HG03520 (cell line): ENCODE data around the gene MX1.
"Not testable (repeated sequence)": the region's sequence is repeated elsewhere in the genome, so short reads cannot be mapped to it uniquely, and the experiment has no call there.

Experiments used
- ATAC-seq: cut with Tn5 transposase; IDR thresholded peaks from one replicate; pipeline ENCODE4 v1.9.1; 2021; ENCODE audit warnings: mild to moderate bottlenecking, moderate library complexity; ENCODE audit not compliant: unreplicated experiment

Gene MX1

DNA sequence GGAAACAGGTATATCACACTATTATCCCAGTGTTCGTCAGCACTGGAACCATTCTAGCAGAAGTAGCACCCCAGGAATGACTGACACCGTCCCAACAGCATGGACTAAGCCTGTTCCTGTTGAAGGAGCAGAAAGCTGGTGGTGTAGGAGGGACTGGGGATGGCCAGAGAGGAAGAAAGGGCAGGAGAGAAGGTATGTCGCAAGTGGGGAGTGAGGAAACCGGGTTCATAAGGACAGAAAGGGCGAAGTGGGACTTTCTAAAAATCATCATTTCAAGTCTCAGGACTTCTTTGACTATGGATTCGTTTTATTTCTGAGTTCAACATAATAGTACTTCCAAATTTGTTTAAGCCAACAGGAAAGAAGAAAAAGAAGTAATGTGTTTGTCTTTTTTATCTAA is 19.7 kb upstream of the MX1 start:
- ATAC-seq: no peak

GRCh38 chr21:41407541-41408460 is 18.2 kb upstream of the MX1 start:
- no peak for ATAC-seq

DNA sequence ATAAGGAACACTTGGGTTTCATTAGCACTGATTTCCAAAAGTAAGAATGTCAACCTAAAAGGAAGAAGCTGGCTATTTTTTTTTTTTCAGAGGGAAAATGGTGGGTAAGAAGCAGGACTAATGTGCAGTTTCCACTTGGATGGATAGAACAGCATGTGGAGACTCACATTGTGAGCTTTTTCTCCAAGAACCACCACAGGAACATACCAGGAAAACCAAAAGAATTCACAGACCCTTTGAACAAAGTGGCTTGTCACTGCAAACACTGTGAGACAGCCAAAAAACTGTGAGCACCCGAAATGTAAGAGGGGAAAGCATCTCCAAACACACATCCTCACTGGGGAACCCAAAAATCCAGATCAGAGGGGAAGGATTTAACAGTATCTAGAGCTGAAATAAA is 15.7 kb upstream of the MX1 start:
- no peak for ATAC-seq

GRCh38 chr21:41410767-41411448 is 15.1 kb upstream of the MX1 start:
- ATAC-seq: no peak

GRCh38 chr21:41411449-41412089 is 14.5 kb upstream of the MX1 start:
- no peak for ATAC-seq

DNA sequence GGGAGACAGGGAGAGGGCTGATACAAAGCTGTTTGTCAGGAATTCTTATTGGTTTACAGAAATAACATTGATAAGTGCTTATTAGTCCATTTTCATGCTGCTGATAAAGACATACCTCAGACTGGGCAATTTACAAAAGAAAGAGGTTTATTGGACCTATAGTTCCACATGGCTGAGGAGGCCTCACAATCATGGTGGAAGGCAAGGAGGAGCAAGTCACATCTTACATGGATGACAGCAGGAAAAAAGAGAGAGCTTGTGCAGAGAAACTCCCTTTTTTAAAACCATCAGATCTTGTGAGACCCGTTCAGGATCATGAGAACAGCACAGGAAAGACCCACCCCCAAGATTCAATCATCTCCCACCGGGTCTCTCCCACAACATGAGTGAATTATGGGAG is 8.5 kb upstream of the MX1 start:
- not testable (repeated sequence) for ATAC-seq

DNA sequence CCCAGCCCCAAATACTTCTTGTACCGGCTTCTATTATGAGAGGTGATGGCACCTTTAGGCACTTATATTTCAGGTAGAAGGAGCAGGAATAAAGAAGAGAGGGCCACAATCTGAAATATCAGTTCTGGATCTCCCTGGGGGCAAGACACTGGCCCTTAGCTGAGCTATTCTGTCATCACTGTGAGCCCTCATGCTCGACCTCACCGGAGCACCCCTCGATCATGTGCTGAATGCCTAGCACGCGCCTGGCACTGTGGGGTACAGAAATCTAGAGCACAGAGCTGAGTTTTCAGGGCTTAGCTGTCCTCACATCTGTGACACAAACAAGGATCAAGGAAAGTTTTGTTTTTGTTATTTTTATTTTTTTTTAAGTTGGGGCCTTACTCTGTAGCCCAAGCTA is 7.6 kb upstream of the MX1 start:
- ATAC-seq: no peak

- ATAC-seq: no peak
These were observed 6.9 kb upstream of the MX1 start for GRCh38 chr21:41418956-41419680.

- no peak for ATAC-seq
These were observed 5.8 kb upstream of the MX1 start for GRCh38 chr21:41419921-41420862.

DNA sequence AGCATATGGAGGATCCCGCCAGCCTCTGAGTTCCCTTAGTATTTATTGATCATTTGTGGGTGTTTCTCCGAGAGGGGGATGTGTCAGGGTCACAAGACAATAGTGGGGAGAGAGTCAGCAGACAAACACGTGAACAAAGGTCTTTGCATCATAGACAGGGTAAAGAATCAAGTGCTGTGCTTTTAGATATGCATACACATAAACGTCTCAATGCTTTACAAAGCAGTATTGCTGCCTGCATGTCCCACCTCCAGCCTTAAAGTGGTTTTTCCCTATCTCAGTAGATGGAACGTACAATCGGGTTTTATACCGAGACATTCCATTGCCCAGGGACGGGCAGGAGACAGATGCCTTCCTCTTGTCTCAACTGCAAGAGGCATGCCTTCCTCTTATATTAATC is 5.0 kb upstream of the MX1 start:
- ATAC-seq: not testable (repeated sequence)

DNA sequence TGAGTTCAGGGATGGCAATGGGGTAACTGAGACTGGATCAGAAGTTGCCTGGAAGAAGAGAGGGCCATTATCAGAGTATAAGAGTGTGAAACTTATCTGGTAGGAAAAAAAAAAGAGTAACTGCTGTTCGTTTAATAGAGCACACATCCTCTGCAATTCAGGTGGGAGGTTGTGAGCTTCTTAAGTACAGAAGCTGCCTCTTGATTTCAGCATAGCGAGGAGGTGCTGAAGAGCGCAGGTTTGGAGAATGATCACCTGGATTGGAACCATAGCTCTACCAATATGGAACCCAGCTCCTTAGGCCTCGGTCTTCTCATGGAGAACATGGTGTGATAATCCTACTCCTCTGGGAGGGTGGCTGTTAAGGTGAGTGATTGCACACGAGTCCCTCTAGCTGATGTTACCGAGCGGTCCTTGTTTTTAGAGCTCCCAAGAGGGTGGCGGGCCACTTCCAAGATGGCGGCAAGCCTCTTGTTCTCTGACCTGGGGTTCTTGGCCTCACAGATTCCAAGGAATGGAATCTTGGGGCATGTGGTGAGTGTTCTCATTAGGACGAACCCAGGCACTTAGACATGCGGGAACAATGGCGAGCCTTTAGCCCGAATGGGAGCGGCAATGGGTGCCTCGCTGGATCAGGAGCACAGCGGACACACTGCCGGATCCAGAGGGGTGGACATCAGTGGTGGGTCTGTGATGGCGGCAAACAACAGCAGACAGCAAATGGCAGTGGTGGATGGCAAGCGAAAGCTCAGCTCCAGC is 3.3 kb upstream of the MX1 start:
- ATAC-seq: no peak

GRCh38 chr21:41423305-41423636 is 2.8 kb upstream of the MX1 start:
- ATAC-seq: not testable (repeated sequence)

DNA sequence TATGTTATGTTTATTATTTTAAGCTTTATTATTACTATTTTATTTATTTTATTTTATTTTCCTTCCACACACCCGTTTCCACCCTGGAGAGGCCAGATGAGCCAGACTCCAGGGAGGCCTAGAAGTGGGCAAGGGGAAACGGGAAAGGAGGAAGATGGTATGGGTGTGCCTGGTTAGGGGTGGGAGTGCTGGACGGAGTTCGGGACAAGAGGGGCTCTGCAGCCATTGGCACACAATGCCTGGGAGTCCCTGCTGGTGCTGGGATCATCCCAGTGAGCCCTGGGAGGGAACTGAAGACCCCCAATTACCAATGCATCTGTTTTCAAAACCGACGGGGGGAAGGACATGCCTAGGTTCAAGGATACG is 468 bp upstream of the MX1 start:
- no peak for ATAC-seq

GRCh38 chr21:41426676-41427404 is 801 bp downstream of the MX1 start:
- no peak for ATAC-seq

DNA sequence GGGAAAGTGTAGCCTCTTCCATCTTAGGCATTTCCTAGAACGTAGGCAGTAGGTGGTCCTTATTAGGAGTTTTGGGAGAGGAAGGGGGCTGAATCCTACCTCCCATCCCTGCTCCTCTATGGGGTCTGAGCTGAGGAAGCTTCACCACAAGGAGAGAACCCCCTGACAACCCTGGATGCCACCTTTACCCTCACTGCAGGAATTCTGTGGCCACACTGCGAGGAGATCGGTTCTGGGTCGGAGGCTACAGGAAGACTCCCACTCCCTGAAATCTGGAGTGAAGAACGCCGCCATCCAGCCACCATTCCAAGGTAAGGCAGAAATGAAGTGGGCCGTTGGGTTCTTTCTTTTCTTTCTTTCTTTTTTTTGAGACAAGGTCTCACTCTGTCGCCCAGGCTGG is 1.5 kb downstream of the MX1 start:
- no peak for ATAC-seq

- ATAC-seq: no peak
These were observed 2.3 kb downstream of the MX1 start for GRCh38 chr21:41428311-41428710.

DNA sequence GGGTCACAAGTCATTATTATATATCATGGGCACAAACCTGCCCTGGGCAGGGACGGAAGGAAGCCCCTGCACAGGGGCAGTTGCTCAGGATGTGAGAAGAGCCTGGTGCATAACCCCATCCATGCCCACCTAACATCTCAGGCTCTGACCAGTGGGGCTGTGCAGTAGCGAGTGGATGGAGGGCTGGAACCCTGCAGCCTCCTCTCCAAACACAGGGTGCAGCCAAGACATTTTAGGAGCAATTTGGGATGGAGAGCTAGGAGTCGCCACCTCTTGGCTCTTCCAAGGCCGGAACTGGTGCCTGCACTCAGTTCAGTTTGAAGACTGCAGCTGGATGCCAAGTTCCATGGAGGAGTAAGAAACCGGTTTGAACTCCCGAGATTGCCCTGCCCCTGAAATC is 2.8 kb downstream of the MX1 start:
- no peak for ATAC-seq

DNA sequence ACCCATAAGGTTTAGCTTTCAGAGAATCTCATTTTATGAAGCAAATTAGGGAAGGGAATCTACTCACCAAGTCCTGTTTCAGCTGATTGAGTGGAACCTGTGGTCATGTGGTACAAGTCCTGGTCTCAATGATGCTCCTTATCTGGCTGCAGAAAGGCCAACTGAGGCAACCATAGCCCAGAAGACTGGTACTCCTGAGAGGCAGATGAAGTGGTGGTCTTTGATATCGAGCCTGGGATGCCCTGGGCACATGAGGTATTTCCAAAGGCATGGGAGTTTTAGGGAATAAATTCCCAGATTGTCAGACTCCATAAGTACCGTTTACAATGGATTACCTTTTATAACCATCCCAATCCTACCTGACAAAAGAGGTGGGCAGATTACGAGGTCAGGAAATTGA is 3.3 kb downstream of the MX1 start:
- no peak for ATAC-seq

- ATAC-seq: no peak
These were observed 4.0 kb downstream of the MX1 start for GRCh38 chr21:41429925-41430491.
